NCI-H2227 (cell line): ENCODE results near the gene BHLHE23.
A peak's percentile ranks its signal among the peaks of the same experiment; 100 is the strongest.

ENCODE experiments used
- DNase-seq: peaks from one replicate; lab custom pipeline; 2025; ENCODE audit not compliant: unreplicated experiment; lab: John Stamatoyannopoulos, UW

The BHLHE23 gene

DNA sequence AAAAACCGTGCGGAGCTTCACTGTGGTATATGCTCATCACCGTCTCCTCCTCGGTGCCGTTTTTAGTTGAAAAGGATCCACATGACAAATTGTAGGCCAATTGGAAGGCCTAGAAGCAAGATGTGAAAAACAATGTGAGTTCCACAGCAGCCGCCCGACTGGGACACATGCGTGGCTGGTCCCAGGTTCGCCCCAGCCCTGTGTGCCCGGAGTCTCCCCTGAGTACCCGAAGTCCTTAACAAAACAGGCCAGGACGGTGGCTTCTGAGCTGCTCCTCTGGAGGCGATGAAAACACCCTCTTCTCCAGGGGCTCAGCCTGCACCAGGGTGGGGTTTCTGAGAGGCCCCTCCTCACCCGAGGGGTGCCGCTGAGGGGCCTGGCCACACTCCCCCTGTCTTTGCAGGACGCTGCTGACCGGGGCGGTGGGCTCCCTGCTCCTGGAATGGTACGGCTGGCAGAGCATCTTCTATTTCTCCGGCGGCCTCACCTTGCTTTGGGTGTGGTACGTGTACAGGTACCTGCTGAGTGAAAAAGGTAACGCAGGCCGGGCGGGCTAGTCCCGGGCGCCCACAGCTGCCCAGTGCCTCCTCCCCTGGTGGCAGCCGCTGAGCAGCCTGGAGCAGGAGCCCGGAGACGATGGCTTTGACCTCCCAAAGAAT is 44.4 kb downstream of the BHLHE23 start:
- no peak for DNase-seq

GRCh38 chr20:62961799-62962198 is 45.0 kb downstream of the BHLHE23 start:
- DNase-seq, result no peak

GRCh38 chr20:62961310-62961783 is 45.4 kb downstream of the BHLHE23 start:
- DNase-seq, result peak; percentile 65

DNA sequence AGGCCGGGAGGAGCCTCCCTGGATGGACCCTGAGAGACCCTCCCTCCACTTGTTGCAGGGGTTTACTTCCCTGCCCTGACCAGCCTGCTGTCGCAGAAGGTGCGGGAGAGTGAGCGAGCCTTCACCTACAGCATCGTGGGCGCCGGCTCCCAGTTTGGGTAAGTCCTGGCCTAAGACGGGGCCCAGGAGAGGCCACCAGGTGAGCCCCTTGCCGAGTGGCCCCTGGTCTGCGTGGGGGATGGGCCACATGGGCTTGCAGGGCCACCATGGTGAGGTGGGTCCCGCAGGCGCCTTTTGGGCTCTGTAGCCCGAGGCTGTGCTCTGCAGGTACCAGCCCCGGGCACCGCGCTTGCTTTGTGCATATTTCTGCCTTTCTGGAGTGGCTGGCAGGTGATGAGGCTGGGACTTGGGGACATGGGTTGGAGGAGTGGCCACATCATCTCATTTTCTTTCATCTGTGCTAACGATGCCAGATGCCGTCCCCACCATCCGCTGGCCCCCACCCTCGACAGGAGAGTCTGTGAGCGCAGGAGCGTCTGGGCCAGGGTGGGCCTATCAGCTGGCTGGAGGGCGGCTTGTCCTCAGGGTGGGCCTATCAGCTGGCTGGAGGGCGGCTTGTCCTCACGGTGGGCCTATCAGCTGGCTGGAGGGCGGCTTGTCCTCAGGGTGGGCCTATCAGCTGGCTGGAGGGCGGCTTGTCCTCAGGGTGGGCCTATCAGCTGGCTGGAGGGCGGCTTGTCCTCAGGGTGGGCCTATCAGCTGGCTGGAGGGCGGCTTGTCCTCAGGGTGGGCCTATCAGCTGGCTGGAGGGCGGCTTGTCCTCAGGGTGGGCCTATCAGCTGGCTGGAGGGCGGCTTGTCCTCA is 46.1 kb downstream of the BHLHE23 start:
- peak; percentile 77 for DNase-seq

GRCh38 chr20:62959998-62960436 is 46.7 kb downstream of the BHLHE23 start:
- no peak for DNase-seq

- DNase-seq, result no peak
These were observed 47.4 kb downstream of the BHLHE23 start for GRCh38 chr20:62959101-62959971.

DNA sequence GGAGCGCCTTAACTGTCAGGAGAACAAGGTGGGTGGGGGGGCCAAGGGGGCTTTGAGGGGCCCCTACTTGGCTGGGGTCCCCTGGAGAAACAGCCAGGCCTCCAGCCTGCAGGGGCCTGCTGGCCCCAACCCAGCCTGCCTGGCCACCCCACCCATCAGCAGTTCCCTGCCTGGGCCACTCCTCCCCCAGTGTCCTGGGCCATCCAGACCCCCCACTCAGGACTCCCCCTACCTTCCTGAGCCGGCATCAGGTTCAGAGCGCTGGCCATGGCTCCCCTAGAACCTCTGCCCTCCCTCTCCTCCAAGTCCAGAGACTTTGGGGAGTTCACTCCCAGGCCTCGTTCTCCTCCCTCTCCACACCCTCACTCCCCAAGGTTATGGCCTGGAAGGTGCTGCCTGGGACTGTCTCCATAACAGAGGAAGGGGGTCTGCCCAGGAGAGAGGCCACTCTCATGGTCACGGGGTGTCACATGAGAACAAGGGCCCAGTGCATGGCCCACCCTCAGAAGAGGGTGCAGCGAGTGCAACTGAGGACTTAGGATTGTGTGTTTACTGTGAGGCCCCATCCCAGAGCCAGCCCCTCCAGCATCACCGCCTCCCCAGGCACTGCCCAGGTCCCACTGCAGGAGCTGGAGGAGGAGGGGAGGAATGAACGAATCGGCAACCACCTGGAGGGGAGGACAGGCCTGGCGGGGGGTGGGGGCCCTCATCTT is 48.2 kb downstream of the BHLHE23 start:
- DNase-seq, result no peak

DNA sequence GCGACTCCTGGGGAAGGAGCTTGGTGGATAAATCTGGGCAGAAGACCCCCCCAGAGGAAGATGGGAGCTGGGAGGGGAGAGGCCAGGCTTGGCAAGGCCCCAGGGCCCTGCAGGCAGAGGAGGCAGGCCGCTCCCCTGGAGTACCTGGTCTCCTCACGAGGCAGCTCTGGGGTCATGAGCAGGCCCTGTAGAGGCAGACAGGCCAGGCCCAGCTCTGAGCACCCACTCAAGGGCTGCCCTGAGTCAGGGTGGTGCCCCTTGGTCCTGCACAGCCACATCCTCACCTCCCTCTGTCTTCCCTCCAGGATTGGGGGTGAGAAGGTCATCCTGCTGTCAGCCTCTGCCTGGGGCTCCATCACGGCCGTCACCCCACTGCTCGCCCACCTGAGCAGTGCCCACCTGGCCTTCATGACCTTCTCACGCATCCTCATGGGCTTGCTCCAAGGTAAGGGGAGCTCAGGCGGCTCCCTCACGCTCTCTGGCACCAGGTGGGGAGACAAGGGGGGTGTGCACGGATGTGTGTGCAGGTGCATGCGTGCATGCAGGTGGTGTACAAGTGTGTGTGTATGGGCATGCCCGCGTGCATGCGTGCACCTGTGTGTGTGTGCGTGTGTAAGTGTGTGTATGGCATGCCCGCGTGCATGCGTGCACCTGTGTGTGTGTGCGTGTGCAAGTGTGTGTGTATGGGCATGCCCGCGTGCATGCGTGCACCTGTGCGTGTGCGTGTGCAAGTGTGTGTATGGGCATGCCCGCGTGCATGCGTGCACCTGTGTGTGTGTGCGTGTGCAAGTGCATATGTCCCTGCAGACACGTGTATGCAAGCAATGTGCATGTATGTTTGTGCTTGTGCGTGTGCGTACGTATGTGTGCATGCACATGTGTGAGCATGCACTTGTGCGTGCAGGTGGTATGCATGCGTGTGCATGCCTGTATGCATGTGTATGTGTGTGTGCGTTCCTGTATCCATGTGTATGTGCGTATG is 49.3 kb downstream of the BHLHE23 start:
- no peak for DNase-seq

DNA sequence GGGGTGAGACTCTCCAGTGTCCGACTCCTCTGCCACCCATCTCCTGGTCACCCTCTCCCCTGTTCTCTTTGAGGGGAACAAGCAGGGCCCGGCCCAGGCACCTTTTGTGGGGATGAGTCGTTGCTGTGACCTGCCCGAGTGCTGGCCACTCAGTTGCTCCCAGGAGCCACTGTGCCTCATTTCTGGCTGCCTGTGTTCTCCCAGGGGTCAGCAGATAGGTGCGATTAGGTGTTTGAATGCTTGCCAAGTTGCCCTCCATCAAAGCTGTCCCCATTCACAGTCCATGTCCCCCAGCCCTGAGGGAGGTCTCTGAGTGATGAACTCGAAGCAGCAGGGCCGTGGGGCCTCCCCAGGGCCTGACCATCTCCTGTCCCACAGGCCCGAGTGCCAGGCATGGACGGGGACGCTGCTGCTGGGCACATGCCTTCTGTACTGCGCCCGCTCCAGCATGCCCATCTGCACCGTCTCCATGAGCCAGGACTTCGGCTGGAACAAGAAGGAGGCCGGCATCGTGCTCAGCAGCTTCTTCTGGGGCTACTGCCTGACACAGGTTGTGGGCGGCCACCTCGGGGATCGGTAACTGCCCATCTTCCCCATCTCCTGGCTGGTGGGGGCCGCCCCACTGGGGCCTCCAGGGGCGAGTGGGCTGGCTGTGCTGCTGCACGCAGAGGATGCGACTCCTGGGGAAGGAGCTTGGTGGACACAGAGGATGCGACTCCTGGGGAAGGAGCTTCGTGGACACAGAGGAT is 50.2 kb downstream of the BHLHE23 start:
- DNase-seq, result no peak
